ENCODE results near the gene NOTUM.

DNA sequence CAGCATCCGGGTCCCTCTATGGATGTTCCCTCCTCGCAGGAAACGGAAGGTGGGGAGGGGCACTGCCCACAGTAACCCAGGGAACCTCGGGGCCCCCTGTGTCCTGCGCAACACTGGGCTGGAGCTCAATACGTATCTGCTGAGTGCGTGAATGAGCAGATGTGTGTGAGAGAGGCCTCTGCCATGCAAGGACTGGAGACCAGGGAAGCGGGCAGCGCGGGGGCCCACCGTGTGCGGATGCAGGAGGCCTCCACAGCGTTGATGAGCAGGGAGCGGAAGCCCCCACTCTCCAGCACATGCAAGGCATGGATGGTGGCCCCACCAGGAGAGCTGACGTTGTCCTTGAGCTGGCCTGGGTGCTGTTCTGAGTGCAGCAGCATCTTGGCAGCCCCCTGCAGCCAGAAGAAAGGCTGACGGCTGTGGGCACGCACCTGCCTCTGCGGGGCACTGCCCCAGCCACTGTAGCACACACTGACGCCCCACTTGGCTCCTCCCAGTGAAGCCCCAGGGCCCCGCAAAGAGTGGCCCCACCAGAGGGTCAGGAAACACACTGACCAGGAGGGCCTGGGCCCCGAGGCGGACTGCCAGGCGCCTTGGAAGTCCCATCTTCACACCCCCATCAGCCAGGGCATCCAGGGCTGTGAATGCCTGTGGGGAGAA is 26.8 kb downstream of the NOTUM start:
- TF ChIP-seq POLR2A (IDR thresholded peaks at IDR 0.05; ENCODE audit: low read depth, low read length) (no peak), SMC3 (IDR thresholded peaks at IDR 0.05; ENCODE audit: low read depth, low read length) (no peak), CEBPB (IDR thresholded peaks at IDR 0.05; ENCODE audit: low read depth, low read length) (no peak), FOS (IDR thresholded peaks at IDR 0.05; ENCODE audit: low read depth, low read length) (no peak), RCOR1 (IDR thresholded peaks at IDR 0.05; ENCODE audit: insufficient replicate concordance, low read length) (no peak)
- TF ChIP-seq, protein P1, sequence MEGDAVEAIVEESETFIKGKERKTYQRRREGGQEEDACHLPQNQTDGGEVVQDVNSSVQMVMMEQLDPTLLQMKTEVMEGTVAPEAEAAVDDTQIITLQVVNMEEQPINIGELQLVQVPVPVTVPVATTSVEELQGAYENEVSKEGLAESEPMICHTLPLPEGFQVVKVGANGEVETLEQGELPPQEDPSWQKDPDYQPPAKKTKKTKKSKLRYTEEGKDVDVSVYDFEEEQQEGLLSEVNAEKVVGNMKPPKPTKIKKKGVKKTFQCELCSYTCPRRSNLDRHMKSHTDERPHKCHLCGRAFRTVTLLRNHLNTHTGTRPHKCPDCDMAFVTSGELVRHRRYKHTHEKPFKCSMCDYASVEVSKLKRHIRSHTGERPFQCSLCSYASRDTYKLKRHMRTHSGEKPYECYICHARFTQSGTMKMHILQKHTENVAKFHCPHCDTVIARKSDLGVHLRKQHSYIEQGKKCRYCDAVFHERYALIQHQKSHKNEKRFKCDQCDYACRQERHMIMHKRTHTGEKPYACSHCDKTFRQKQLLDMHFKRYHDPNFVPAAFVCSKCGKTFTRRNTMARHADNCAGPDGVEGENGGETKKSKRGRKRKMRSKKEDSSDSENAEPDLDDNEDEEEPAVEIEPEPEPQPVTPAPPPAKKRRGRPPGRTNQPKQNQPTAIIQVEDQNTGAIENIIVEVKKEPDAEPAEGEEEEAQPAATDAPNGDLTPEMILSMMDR (conservative IDR thresholded peaks at IDR 0.05; ENCODE audit: low read depth, low read length) = no peak
- TF ChIP-seq, protein P2, sequence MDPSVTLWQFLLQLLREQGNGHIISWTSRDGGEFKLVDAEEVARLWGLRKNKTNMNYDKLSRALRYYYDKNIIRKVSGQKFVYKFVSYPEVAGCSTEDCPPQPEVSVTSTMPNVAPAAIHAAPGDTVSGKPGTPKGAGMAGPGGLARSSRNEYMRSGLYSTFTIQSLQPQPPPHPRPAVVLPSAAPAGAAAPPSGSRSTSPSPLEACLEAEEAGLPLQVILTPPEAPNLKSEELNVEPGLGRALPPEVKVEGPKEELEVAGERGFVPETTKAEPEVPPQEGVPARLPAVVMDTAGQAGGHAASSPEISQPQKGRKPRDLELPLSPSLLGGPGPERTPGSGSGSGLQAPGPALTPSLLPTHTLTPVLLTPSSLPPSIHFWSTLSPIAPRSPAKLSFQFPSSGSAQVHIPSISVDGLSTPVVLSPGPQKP (IDR thresholded peaks at IDR 0.05; ENCODE audit: borderline replicate concordance, low read depth, low read length) = no peak
- TF ChIP-seq, protein P3, sequence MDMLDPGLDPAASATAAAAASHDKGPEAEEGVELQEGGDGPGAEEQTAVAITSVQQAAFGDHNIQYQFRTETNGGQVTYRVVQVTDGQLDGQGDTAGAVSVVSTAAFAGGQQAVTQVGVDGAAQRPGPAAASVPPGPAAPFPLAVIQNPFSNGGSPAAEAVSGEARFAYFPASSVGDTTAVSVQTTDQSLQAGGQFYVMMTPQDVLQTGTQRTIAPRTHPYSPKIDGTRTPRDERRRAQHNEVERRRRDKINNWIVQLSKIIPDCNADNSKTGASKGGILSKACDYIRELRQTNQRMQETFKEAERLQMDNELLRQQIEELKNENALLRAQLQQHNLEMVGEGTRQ (IDR thresholded peaks at IDR 0.05; ENCODE audit: low read depth, low read length) = no peak
